Testis (tissue), 5 donors: ENCODE results near the gene RTL3. TPM values are rescaled to one million over a fixed set of nuclear protein-coding genes. Genes with fewer than 3 reads are reported as not detected.

Experiments
- DNase-seq: peaks from one replicate; pipeline ENCODE4 v3.0.0-alpha.2; 2019
- H3K27ac ChIP-seq, 2 donors: fragments of 200-600 bp; sonication (generic); one replicate each; pipeline ENCODE4 v1.5.1; 2019
- H3K27me3 ChIP-seq: fragments of 200-600 bp; sonication (generic); one replicate; pipeline ENCODE4 v1.5.1; 2019
- H3K36me3 ChIP-seq: fragments of 200-600 bp; sonication (generic); one replicate; pipeline ENCODE4 v1.5.1; 2017; ENCODE audit warnings: low read depth; ENCODE audit errors: missing control alignments
- H3K4me1 ChIP-seq: fragments of 200-600 bp; sonication (generic); one replicate; pipeline ENCODE4 v1.5.1; 2019
- H3K4me3 ChIP-seq, 2 donors: fragments of 200-600 bp; sonication (generic); one replicate each; pipeline ENCODE4 v1.5.1; 2017 to 2019
- H3K9me3 ChIP-seq: fragments of 200-600 bp; sonication (generic); one replicate; pipeline ENCODE4 v1.5.1; 2017
- CTCF ChIP-seq, 3 experiments: fragments of 450-650 bp in 2 of 3; fragments of 200-600 bp in 1 of 3; sonication (generic) in 1 of 3; IDR thresholded peaks; one replicate each; pipeline ENCODE4 v1.5.1; 2016 to 2019; ENCODE audit warnings: antibody characterized with exemption in 3 of 3, mild to moderate bottlenecking in 2 of 3, moderate library complexity in 1 of 3
- POLR2A ChIP-seq: fragments of 450-650 bp; IDR thresholded peaks from one replicate; pipeline ENCODE4 v1.6.1; 2017; ENCODE audit warnings: antibody characterized with exemption, mild to moderate bottlenecking, moderate library complexity
- WGBS, 2 donors: methylation state at CpG; one replicate each; pipeline ENCODE4 v1.1.5; 2018; 5-methylcytosine and 5-hydroxymethylcytosine counted together
- intact Hi-C: fragments of 100-400 bp; cut with DNase I; formaldehyde crosslinking; loops from one replicate; pipeline ENCODE4 v1.15.1; 2023; ENCODE audit warnings: low total_unique reads
- long read RNA-seq, 2 donors: transcript quantifications; one replicate each; lab custom pipeline, GENCODE V29; 2026
- polyA plus RNA-seq: library from polyadenylated mRNA; stranded (reverse); fragments of 350-450 nt; fragmentation: Illumina TruSeq; extraction: RNeasy Lipid Tissue Mini Kit (QIAGEN cat#74804); gene quantifications from one replicate; pipeline ENCODE4 v1.2.3, GENCODE V29; 2014; ENCODE audit warnings: low read depth, low replicate concordance; ENCODE audit not compliant: insufficient read depth
- total RNA-seq, 2 donors: library from RNA; depleted of rRNA; stranded (reverse); fragments of >200 nt; gene quantifications; one replicate each; pipeline ENCODE4 v1.2.3, GENCODE V29; 2016

RTL3 gene
- total RNA-seq (not detected), polyA plus RNA-seq (0.49 TPM)
- long read RNA-seq, donor 1, result 0 reads
- long read RNA-seq, donor 2, result 0 reads

GRCh38 chrX:78658845-78659744 lies at the start of gene RTL3:
Gene RTL3, minus strand, starts transcription at chrX:78659328. Its CDS starts 908 bp downstream, at chrX:78658420.
- no peak within 1 kb of the TSS for H3K4me3 ChIP-seq
- DNase-seq, result no peak
- no peak within 1 kb of the TSS for H3K27ac ChIP-seq

GRCh38 chrX:78708816-78709215 lies 49.7 kb upstream of the RTL3 start:
- Histone ChIP-seq H3K4me3 (no peak overlapping the region), H3K4me1 (no peaks in the 10 kb centered on the region), H3K27me3 (no peaks in the 10 kb centered on the region), H3K27ac (no peak overlapping the region), H3K36me3 (no peaks in the 10 kb centered on the region), H3K9me3 (no peaks in the 10 kb centered on the region)
- intact Hi-C loops, result no loop called here
- TF ChIP-seq CTCF (IDR thresholded peaks at IDR 0.05), result no peak
- TF ChIP-seq POLR2A, result no peak
- DNase-seq, result no peak
- 18 to 44% methylated on average over 2 of the region's 2 CpGs for WGBS, 2 donors

More at GRCh38 chrX:78658845-78659744, at the start of gene RTL3:
- Histone ChIP-seq H3K4me1 (no peaks in the 10 kb centered on the region), H3K36me3 (no peaks in the 10 kb centered on the region), H3K27me3 (no peaks in the 10 kb centered on the region), H3K9me3 (no peaks in the 10 kb centered on the region)
- intact Hi-C loops, result no loop called here
- 61 to 80% methylated on average over 3 of the region's 3 CpGs for WGBS, 2 donors
- no peak for TF ChIP-seq POLR2A
- TF ChIP-seq CTCF (IDR thresholded peaks at IDR 0.05), result no peak

GRCh38 chrX:78708262-78708661 lies 49.1 kb upstream of the RTL3 start:
- Histone ChIP-seq H3K4me3 (no peak overlapping the region), H3K9me3 (no peaks in the 10 kb centered on the region), H3K27me3 (no peaks in the 10 kb centered on the region), H3K36me3 (no peaks in the 10 kb centered on the region), H3K27ac (no peak overlapping the region), H3K4me1 (no peaks in the 10 kb centered on the region)
- TF ChIP-seq POLR2A, result no peak
- peak in 1 of 3 experiments; percentile 17 for TF ChIP-seq CTCF (IDR thresholded peaks at IDR 0.05)
- DNase-seq, result no peak
- intact Hi-C loops, result no loop called here
- 37 to 44% methylated on average over 2 of the region's 2 CpGs for WGBS, 2 donors

- no peak for DNase-seq
- no peaks in the 10 kb centered on the region for H3K4me1 ChIP-seq
- intact Hi-C loops, result no loop called here
- H3K4me3 ChIP-seq, result no peak overlapping the region
- no peak overlapping the region for H3K27ac ChIP-seq
- no peaks in the 10 kb centered on the region for H3K36me3 ChIP-seq
- TF ChIP-seq POLR2A, result no peak
- no peaks in the 10 kb centered on the region for H3K9me3 ChIP-seq
- no peaks in the 10 kb centered on the region for H3K27me3 ChIP-seq
- WGBS, 2 donors, result 44 to 62% methylated on average over 2 of the region's 2 CpGs
Measured at GRCh38 chrX:78706071-78706470, 46.9 kb upstream of the RTL3 start.

GRCh38 chrX:78693536-78693935 lies 34.4 kb upstream of the RTL3 start:
- DNase-seq, result no peak
- H3K4me1 ChIP-seq, result no peaks in the 10 kb centered on the region
- H3K36me3 ChIP-seq, result no peaks in the 10 kb centered on the region
- no peaks in the 10 kb centered on the region for H3K27me3 ChIP-seq
- no peak for TF ChIP-seq POLR2A
- no peak for TF ChIP-seq CTCF (IDR thresholded peaks at IDR 0.05)
- intact Hi-C loops, result no loop called here
- WGBS, 2 donors, result 59 to 69% methylated on average over 3 of the region's 3 CpGs
- no peaks in the 10 kb centered on the region for H3K9me3 ChIP-seq
- H3K4me3 ChIP-seq, result no peak overlapping the region
- no peak overlapping the region for H3K27ac ChIP-seq
